Stimulated activated CD4-positive, alpha-beta T cell treated with anti-CD3 and anti-CD28 coated beads, Interleukin-4, amount 100 ng/mL, for 4 hours (primary cell): Measurements from ENCODE around the gene YES1.
"Not testable (repeated sequence)": the region's sequence is repeated elsewhere in the genome, so short reads cannot be mapped to it uniquely, and the experiment has no call there.

ENCODE experiments used
- DNase-seq, 2 experiments: peaks; one replicate each; pipeline ENCODE4 v3.0.0-alpha.2; 2020

Gene YES1

DNA sequence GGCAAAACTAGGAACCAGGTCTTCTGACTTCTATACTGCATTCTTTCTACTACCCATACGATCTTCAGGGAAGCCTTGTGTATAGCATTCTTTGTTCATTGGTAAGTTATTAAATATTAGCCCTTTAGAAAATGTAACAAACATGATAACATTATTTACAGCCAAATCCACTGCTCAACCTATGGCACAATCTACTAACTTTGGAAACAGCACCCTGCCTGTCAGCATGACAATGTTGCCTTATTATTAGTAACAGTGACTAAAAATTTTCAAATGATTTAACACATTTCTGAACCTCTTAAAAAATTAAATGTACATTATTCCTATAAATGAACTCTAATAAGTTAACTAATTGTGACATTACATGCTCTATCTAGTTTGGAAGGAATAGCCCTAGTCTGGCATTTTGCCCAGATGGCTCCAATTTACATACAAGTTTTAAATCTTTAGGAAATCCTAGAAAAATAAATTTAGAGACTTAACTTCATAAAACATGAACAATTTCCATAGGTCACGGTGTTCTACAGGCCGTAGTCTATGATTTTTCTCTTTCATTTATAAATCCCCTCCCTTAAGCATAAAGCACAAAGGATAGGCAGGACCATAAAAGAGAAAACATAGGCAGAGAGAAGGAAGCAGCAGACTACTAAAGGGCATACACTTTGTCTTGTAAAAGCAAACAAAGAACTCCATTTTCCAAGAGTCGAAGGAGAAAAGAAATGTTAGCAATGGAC is 33.7 kb downstream of the YES1 start:
- DNase-seq: no peak

DNA sequence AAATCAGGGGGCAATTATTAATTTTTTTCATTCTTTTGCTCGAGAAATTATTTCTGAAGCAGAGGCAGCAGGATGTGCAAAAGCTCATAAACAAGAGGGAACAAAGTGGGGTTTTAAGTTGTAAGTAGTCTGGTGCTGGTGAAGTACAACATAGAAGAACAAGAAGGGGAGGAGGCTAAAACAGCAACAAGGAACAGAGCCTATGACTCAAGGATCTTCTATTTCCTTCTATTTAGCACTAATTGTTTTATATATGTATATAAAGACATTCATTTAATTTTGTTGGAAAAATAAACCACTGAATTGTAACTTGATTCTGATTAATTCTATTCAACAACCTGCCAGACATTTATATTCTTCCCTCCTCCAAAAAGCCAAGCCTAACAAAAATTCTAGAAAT is 35.0 kb downstream of the YES1 start:
- no peak for DNase-seq

DNA sequence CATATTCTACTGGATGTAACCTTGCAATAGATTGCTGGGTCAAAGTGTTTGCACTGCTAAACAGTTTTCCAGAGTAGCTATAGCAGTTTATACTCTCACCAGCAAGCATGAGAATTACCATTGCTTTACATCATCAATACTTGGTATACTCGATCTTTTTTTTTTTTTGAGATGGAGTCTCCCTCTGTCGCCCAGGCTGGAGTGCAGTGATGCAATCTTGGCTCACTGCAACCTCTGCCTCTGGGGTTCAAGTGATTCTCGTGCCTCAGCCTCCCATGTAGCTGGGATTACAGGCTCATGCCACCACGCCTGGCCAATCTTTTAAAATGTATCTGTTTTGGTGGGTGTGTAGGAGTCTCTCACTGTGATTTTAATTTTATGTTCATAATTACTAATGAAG is 36.0 kb downstream of the YES1 start:
- not testable (repeated sequence) for DNase-seq

DNA sequence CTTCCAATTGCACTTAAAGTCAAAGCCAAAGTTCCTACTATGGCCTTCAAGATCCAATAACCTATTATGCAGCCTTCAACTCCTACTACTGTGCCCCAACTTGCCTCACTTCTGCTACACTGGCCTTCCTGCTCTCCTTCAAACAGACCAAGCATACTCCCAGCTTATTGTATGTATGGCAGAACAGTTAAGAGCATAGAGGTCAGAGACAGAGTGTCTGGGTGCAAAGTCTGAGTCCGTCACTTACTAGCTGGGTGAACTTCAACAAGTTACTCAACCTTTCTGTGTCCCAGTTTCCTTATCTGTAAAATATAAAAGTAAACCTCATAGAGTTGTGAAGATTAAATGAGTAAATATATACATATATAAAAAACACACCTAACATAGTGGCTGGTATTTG is 37.2 kb downstream of the YES1 start:
- DNase-seq: no peak

DNA sequence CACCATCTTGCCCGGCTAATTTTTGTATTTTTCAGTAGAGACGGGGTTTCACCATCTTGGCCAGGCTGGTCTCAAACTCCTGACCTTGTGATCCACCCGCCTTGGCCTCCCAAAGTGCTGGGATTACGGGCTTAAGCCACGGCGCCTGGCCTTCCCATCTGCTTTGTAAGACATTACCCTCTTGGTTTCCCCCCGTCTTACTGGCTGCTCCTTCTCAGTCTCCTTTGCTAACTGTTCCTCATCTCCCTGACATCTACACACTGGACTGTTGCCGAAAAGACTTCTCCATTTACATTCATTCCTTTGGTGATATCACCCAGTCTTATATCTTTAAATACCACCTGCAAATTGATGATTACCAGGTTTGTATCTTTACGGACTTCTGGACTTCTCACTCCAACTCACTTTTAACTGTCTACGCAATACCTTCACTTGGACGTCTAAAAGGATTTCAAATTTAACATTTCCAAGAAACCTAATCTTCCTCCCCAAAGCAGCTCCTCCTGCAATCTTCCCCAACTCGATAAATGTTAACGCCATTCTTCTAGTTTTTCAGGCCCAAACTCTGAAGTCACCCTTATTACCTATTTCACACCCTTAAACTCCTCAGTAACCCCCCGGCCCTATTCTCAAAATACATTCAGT is 37.9 kb downstream of the YES1 start:
- DNase-seq: no peak

DNA sequence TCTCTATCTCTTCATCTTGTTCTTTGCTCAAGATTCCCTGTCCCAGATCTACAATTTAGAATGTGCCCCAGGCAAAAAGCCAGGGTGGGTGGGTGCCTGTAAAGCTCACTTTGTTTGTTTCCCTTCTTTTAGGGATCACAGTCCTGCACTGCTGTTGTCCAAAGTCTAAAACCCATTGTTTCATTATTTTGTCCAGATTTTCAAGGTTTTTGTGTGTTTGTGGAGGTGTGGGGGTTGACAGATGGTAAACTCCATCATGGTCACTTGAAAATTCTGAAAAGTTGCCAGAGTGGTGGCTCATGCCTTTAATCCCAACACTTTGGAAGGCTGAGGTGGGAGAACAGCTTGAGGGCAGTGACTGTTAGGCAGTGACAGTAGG is 41.5 kb downstream of the YES1 start:
- no peak for DNase-seq

DNA sequence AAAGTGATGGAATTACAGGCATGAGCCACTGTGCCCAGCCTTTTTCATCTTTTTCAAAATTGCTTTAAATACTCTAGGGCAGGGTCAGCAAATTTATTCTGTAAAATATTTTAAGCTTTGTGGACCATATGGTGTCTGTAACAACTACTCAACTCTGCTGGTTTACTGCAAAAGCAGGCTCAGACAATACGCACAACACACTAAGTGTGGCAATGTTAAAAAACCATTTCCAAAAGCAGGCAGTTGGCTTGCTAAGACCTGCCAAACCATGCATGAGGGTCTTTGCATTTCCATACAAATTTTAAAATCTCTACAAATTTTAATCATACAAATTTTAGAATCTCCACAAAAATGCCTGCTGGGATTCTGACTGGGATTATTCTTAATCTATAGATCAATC is 44.1 kb downstream of the YES1 start:
- no peak for DNase-seq

DNA sequence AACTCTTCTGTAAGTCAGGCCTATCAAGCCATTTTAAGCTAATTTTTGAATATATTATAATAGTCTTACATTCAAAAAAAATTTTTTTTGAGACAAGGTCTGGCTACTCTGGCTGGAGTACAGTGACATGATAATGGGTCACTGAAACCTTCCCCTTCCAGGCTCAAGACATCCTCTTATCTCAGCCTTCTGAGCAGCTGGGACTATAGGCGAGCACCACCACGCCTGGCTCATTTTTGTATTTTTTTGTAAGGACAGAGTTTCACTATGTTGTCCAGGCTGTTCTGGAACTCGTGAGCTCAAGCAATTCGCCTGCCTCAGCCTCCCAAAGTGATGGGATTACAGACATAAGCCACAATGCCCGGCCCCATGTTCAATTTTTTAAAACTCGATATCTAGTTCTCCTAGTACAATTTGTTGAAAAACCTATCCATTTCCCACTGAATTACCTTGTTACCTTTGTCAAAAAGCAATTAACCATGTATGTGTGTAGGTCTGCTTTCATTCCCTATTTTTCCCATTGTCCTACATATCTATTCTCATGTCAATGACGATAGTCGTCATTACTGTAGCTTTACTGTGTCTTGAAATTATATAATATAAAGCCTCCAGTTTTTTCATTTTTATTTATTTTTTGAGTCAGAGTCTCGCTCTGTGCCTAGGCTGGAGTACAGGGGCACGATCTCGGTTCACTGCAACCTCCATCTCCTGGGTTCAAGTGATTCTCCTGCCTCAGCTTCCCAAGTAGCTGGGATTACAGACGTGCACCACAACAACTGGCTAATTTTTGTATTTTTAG is 44.8 kb downstream of the YES1 start:
- DNase-seq: no peak

DNA sequence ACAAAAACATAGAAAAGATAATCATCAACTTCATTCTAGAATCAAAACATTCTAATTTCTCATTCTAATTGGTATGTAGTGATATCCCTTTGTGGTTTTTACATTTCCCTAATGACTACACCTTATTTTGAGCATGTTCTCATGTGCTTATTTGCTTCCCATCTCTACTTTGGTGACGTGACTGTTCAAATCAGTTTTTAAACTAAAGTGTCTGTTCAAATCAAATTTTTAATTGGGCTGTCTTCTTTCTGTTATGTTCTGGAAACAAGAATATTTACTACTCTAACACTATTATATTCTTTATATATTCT is 45.5 kb downstream of the YES1 start:
- no peak for DNase-seq

DNA sequence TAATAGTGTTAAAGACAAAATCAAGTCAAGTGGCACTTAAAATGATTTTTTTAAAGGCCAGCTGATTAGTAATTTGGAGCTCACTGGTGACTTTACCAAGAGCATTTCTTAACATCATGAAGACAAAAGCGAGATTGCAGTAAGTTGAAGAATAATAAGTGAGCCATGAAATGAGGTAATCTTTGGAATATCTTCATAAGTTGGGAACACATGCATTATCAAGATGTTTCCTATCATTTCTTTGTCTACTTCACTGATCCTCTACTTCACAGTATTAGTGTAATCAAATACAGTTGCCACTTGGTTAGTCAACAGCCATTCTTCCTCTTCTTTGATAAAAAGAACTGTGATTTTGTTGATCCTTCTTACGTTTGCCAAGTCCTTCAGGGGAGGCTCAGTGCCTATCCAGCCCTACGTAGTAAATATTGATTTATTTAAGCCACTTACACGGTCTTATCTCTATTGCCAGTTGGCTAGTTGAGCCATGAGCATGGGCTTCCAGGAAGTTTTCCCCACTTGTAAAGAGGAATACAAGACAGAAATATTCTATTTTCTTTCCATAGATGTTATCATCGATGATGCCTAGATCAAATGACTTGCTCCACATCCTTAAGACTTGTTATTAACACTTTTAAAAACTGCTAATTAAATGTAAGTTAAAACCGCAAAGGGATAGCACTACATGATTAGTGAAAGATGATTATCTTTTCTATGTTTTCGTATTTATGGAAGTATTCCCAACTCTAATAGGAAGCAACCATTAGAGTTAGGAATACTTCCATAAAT is 46.1 kb downstream of the YES1 start:
- no peak for DNase-seq

DNA sequence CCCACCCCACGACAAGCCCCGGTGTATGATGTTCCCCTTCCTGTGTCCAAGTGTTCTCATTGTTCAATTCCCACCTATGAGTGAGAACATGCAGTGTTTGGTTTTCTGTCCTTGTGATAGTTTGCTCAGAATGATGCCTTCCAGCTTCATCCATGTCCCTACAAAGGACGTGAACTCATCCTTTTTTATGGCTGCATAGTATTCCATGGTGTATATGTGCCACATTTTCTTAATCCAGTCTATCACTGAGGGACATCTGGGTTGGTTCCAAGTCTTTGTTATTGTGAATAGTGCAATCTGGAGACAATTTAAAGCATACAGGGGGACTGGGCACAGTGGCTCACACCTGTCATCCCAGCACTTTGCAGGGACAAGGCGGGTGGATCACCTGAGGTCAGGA is 52.2 kb downstream of the YES1 start:
- not testable (repeated sequence) for DNase-seq

DNA sequence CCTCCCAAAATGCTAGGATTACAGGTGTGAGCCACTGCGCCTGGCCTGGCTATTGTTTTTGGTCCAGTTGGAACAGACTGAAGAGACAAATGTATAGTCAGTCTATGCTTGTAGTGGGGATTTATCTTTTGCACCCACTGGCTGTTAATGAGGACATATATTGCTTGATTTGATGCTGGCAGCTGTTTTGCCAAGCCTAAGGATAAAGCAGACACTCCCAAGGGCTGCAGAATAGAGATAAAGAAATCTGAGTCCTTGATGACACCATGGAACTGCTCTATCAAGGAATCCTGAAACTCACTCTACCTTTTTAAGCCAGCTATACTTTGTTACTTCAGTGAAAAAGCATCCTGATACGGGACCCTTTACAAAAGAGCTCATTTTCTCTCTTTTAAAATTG is 56.5 kb downstream of the YES1 start:
- DNase-seq: no peak

DNA sequence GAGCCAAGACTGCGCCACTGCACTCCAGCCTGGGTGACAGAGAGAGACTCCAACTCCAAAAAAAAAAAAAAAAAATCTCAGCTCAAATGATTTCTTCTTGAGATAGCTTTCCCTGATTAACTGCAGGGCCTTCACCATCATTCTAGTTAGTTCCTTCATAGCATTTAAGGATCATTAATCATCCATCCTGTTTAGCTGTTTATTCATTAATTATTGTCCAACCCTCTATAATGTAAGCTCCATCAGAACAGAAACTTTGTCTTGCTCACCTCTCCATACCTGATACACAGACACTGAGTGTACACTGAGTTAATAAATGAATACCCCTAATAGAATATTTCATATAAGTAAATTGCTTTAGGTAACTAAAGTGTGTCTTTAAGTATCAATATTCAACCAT is 57.4 kb downstream of the YES1 start:
- DNase-seq: no peak

DNA sequence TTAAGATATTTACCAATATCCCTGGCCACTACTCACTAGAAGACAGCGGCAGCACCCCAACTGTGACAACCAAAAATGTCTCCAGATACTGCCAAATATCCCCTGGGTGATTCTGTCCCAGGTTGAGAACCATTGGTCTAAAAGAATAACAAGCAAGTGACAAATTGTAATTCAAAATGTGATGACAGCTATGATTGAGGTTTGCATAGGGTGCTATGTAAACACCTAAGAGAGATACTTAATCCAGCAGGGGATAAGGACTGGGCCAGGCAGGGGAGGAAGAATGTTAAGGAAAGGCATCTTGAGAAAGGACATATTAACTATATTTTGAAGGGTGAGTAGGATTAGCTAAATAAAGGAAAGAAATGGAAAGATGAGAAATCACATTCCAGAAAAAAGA is 61.6 kb downstream of the YES1 start:
- DNase-seq: no peak

DNA sequence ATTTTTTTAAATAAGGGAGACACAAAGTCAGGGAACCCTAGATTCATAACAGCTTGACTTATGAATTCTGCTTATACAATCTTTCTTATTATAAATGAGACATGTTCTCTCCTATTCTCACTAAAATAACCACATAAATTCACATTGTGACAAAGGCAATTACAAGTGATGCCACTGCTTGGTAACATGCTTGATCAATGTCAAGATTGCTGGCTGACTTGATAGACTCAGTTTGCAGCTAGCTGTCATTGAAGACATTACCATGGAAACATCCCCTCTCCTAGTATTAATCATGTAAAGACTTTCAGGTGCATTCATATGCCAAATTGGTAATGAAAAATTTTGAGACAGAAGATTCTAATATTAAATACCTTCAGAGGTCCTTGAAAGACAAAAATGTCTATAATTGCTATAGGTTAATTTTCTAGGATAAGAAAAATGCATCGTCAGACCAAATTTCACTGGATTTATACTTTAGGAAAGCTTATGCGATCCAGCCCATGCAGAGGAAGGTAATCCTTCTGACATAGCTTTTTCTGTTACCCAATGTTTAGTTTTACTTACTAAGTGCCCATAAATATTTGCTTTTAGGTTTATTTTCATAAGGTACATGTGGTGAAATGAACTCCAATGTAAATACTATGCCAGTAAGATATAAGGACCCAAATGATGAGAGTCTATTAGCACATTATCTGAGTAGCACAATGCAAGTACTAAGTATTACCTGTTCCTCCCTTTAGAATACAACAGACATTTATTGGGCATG is 67.0 kb downstream of the YES1 start:
- no peak for DNase-seq

DNA sequence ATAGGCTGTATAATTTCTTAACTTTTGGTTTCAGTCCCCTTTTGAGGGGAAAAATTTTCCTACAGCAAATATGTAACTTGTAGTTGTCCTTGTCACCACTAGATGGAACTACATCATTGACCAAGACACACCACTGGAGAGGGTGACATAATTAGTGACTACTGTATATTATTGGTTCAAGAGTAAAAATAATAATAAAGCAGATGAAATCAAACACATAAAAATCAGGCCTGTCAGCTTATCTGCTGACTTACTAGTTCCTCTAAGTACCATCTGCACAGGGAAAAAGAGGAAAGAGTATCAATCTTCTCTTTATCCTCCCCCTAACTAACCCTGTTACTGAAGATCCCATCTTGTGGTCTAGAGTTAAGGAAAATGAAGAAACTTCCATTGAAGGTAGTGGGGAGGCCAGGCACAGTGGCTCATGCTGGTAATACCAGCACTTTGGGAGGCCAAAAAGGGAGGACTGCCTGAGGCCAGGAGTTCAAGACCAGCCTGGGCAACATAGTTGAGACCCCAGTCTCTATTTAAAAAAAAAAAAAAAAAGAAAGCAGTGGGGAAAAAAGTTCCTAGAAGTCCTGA is 70.0 kb downstream of the YES1 start:
- no peak for DNase-seq

DNA sequence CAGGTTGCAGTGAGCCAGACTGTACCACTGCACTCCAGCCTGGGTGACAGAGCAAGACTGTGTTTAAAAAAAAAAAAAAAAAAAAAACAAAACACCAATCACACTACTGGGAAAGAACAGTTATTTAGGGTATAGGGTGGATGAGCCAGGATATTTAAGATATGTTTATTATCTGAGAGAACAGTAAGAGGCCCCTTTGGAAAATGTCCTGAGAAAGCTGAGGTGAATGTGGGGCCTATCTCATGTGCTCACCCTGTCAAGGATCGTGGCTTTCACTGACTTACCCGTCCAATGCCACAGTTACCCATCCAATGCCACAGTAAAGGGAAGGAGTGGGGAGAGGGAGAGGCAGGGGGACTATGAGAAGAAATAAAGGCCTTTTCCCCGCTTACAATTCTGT is 79.7 kb downstream of the YES1 start:
- no peak for DNase-seq

DNA sequence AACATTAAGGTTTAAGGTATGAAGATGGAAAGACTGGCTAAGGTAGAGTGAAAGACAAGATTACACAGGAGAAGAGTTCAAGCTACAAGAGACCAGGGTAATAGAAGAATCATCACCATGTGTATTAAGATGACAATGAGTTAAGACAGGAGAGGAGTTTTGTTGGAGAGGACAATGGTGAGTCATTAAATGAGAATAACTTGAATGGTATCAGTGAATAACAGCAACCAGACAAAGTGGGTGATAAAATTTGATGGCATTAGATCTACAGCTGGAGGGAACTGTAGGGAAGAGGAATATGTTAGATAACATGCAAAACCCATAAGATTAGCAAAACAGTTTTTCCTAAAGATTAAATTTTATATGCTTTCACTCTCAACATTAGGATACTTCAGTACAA is 80.9 kb downstream of the YES1 start:
- no peak for DNase-seq

DNA sequence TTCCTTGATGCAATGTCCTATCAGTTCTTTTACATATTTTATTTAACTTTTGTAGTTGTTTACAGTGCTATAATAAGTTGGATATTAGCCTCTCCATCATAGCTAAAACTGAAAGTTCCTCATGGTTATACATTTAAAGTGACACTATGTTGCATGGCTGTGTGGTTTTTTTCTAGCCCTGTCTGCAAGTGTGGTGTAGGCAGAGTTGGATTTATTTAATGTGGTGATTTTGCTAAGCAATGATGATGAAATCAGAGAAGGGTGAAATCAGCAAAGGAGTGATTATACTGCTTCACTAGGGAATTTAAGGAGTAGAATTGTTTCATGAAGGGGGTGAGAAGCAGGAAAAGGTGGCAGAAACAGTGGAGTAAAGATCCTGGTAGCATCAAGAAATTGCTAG is 81.3 kb downstream of the YES1 start:
- no peak for DNase-seq

DNA sequence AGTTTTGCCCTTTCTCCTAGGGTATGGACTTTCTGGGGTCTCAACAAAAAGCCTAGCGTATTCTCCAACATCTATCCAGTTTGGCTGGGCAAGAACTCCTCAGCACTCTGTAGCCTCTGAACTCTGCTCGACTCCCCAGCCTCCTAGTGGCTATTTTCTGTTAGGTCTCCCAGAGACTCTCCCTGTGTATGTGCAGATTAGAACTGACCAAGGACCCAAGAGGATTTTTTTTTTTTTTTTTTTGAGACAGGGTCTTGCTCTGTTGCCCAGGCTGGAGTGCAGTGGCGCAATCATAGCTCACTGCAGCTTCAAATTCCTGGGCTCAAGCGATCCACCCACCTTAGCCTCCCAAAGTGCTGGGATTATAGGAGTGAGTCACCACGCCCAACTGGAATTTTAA is 81.9 kb downstream of the YES1 start:
- DNase-seq: not testable (repeated sequence)

DNA sequence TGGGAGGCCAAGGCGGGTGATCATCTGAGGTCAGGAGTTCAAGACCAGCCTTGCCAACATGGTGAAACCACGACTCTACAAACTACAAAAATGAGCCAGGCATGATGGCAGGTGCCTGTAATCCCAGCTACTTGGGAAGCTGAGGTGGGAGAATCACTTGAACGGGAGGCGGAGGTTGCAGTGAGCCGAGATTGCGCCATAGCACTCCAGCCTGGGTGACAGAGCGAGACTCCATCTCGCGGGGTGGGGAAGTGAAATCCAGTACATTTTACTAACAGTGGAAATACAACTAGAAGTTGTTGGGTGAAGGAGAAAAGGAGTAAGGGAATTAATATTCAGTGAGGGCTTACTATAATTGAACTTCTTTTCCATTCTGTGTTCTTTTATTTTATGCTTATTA is 86.4 kb downstream of the YES1 start:
- no peak for DNase-seq

DNA sequence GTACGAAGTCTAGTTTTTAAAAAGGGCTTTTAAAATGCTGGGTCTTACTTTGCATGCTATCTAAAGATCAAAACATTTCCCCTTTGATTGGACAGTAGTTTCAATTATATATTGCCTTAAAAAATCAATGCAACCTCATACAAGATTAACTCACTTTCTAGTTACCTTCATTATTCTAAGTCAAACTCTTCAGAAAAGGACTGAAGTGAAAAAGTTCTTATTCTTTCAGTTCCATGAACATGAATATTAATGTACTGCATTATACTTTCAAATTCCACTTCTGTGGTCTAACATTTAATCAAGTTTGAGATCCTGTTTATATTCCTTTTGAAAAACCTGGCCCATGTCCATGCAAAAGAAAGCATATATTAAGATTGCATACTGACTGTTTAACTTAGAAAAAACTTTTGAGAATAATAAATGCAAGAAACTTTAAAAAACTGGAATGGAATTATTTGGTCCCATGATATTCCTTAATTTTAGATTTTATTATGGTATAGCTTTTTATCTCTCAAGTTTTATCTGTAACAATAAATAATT is 88.4 kb downstream of the YES1 start:
- no peak for DNase-seq
